GM18907 (cell line): Measurements from ENCODE around the gene STK4.

Experiments used
- ATAC-seq: cut with Tn5 transposase; IDR thresholded peaks from one replicate; pipeline ENCODE4 v1.9.1; 2021; ENCODE audit warnings: mild to moderate bottlenecking, moderate library complexity; ENCODE audit not compliant: unreplicated experiment

The STK4 gene

GRCh38 chr20:45104786-45105185, 138.5 kb downstream of the STK4 start:
- no peak for ATAC-seq

- no peak for ATAC-seq
Observed at GRCh38 chr20:45105317-45105716, 139.0 kb downstream of the STK4 start.

GRCh38 chr20:45109634-45110033, 143.3 kb downstream of the STK4 start:
- no peak for ATAC-seq

- no peak for ATAC-seq
Observed at GRCh38 chr20:45110301-45110700, 144.0 kb downstream of the STK4 start.

GRCh38 chr20:45111285-45111684, 145.0 kb downstream of the STK4 start:
- no peak for ATAC-seq

- ATAC-seq, result no peak
Observed at GRCh38 chr20:45111799-45112471, 145.6 kb downstream of the STK4 start.

- no peak for ATAC-seq
Observed at GRCh38 chr20:45112754-45113153, 146.4 kb downstream of the STK4 start.

GRCh38 chr20:45113865-45114264, 147.6 kb downstream of the STK4 start:
- no peak for ATAC-seq

GRCh38 chr20:45114465-45115385, 148.4 kb downstream of the STK4 start, which contains the start of gene WFDC5:
Gene WFDC5, minus strand, starts transcription at chr20:45115174. Its CDS starts 91 bp downstream, at chr20:45115083.
- no peak for ATAC-seq

- no peak for ATAC-seq
Observed at GRCh38 chr20:45115386-45115774, 149.1 kb downstream of the STK4 start.

GRCh38 chr20:45115829-45116228, 149.5 kb downstream of the STK4 start:
- no peak for ATAC-seq

- no peak for ATAC-seq
Observed at GRCh38 chr20:45117581-45117980, 151.3 kb downstream of the STK4 start.

GRCh38 chr20:45118028-45118427, 151.7 kb downstream of the STK4 start:
- ATAC-seq, result no peak

GRCh38 chr20:45119556-45120266, 153.4 kb downstream of the STK4 start:
- ATAC-seq, result no peak

- ATAC-seq, result no peak
Observed at GRCh38 chr20:45121388-45121787, 155.1 kb downstream of the STK4 start.

- no peak for ATAC-seq
Observed at GRCh38 chr20:45124365-45124764, 158.1 kb downstream of the STK4 start, which contains the start of gene WFDC12. Gene WFDC12, minus strand, starts transcription at chr20:45124465. Its CDS starts 18 bp downstream, at chr20:45124447.

- no peak for ATAC-seq
Observed at GRCh38 chr20:45128099-45128498, 161.8 kb downstream of the STK4 start.
